HG03432 (cell line): ENCODE results near the gene ENC1.

Experiments
- ATAC-seq: cut with Tn5 transposase; IDR thresholded peaks from one replicate; pipeline ENCODE4 v1.9.1; 2021; ENCODE audit warnings: mild to moderate bottlenecking, moderate library complexity; ENCODE audit not compliant: unreplicated experiment

Gene ENC1

DNA sequence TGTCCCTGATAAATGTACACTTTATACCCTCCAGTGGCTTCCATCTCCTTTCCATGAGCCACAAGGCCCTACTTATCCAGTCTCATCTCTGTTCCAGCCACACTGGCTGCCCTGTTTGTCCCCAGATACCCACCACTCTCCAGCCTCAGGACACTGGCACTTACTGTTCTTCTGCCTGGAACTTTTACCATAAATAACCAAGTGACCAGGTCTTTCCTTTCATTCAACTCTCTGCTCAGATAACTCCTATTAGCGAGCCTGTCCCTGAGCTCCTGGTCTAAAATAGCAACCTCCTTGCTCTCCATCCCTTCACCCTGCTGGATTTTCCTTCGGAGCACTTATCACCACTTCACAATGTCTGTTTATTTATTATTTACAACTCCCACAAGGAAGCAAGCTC is 16.6 kb upstream of the ENC1 start:
- ATAC-seq: no peak

DNA sequence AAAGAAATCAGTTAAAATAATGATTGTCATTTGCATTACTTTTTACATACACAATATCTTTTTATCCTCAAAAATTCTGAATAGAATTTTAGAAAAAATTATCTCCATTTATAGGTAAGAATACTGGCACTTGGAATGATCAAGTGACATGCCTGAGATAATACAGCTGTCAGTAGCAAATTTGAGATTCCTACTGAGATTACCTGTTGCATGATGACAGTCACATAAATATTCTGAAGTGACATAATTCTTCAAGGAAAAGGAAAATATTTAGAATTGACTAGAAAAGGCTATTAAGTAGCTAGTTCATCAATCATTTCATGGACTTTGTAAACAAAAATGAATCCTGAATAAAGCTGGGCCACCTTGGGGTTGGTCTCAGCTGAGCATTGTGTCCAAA is 15.2 kb upstream of the ENC1 start:
- ATAC-seq: no peak

DNA sequence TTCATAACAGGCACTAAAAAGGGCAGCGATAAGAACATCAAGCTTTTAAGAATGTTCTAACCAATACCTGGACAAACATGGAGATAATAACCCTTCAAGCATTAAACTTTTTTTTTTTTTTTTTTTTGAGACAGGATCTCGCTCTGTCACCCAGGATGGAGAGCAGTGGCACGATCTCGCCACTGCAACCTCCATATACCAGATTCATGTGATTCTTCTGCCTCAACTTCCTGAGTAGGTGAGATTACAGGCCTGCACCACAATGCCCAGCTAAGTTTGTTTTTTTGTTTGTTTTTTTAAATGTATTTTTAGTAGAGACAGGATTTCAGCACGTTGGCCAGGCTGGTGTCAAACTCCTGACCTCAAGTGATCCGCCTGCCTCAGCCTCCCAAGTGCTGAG is 14.7 kb upstream of the ENC1 start:
- no peak for ATAC-seq

DNA sequence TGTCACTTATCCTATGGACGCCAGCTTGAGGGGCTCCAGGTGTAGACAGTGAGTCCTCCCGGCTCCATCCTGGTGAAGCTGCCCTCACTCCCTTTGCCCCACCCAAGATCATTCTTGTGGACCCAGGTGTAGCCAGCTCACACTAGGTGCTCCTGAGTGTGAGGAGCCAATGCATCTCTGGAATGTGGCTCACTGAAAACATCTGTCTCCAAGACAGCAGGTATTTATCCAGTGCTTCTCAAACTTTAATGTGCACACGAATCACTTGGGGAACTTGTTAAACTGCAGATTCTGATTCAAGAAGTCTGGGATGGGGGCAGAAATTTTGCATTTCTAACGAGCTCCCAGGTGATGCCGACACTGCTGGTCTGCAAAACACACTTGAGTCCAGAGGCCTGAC is 13.5 kb upstream of the ENC1 start:
- no peak for ATAC-seq

DNA sequence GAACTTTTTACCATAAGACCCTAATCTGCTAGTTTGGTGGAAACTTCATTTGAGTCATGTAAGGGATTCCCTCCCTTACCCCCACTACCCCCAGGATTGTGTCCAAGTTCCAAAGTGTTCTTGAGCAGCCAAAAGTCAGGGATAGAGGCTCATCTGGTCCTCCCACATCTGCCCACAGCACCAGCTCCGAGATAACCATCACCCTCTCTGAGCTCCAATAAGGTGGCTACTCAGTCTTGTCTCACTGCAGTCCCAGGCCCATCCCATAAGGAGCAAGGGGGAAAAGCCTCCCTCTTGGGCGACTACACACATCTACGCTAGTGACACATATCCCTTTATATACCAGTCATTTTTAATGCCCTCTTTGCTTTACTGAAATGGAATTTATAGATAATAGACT is 12.0 kb upstream of the ENC1 start:
- ATAC-seq: no peak

DNA sequence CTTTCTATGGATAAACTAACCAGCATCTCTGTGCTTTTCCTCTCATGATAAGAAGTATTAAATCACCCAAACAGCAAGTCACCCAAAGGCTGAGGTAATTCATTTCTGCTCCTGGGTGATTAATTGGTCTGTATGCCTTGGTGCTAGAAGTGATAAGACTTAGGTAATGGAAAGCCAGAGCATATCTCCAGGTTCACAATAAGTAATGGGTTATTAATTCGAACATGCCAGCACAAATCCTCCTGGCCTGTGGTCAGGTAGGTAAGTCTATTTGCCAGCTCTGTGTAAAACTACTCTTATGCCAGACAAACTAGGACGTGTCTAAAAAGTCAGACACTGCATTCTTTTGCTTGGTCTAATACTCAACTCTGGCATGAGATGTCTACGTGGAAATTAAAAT is 11.2 kb upstream of the ENC1 start:
- ATAC-seq: no peak

DNA sequence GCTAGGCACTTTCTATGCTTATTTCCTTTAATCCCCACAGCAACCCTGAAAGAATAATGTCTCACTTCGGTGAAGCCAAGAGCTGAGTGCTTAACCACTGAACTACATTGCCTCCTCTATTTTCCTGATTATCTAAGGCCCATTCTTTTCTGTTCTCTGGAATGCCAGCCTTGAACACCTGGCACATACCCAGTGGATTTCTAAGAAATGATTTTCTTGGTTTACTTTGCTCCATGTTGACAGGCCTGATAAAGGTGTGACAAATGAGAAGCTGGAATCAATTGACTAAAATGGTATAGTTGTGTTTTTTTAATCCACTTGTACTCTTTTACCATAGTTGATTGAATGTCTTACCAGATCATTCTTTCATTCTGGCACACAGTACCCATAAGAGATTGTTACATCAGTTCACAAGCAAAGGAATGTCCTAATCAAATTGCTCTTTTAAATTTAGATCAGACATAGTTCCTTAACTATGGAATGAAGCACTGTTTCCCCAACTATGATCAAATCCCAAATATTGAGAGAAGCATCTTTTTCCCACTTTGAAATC is 9.0 kb upstream of the ENC1 start:
- ATAC-seq: no peak

DNA sequence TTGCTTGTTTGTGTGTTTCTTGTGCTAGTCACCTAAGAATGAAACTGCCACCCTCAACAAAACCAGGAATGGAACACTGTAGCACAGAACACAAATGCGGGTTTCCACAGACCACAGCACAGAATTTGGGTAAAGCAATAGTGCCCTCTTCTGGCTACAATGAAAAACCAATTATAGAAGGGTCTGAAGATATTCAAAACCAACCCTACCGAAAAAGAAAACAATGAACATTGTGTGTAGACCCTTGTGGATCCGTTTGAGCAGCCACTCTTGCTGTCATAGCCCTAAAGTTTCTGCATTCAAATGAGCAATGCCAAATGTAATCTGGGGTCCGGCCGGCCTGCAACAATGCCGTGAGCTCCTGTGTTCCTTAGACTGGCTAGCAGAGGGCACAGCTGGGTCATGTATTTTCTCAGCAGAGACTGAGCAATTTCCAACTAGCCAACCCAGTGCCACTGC is 8.3 kb upstream of the ENC1 start:
- ATAC-seq: no peak

DNA sequence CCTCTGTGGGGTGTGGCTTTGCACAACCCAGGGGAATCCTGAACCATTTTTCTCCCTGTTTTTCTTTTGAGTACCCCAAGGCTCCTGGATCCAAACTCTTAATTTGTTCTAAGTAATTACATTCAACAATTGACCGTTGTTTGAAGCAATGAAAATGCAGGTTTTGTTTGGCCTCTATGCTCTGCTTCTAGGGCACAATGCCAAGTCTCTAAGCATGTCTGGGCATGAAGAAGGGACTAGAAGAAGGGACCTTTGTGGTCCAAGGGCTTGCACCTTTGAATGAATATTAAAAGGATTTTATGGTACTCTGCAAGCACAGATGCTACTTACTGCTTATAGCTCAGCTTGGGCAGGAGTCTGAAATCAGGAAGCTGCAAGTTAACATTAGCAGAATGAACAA is 6.6 kb upstream of the ENC1 start:
- ATAC-seq: no peak

DNA sequence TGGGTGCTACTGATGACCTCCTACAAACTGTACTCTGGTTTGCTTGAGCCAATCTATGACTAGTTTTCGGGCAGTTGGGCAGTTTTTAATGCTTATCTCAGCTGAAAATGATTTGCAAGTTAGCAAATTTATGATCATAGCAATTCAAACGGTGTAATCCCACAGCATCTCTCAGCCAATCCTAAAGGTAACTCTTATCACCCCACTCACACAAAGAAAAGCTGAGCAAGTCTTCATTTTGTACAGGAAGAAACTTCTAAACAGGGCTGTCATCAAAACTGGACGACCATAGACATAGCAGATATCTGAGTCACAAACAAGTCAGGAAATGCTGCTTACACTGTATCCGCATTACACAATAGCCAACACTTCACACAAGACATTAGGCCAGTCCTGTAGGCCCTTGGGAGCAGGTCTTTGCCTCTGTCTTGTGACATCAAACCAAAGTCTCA is 2.6 kb upstream of the ENC1 start:
- ATAC-seq: no peak

DNA sequence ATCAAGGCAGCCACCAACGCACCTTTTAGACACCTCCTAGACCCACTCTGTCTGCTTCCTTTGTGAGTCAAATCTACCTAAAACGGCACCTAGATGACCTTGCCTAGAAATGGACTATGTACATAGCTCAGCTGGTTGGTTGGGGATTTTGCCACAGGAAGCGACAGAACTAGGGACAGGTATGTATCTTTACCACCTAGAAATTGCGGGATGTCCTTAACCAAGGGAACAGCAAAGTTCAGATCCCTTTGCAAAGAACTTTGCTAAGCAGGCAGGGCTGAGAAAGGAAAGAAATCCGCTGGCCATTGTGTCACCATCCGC is 2.0 kb upstream of the ENC1 start:
- ATAC-seq: no peak

DNA sequence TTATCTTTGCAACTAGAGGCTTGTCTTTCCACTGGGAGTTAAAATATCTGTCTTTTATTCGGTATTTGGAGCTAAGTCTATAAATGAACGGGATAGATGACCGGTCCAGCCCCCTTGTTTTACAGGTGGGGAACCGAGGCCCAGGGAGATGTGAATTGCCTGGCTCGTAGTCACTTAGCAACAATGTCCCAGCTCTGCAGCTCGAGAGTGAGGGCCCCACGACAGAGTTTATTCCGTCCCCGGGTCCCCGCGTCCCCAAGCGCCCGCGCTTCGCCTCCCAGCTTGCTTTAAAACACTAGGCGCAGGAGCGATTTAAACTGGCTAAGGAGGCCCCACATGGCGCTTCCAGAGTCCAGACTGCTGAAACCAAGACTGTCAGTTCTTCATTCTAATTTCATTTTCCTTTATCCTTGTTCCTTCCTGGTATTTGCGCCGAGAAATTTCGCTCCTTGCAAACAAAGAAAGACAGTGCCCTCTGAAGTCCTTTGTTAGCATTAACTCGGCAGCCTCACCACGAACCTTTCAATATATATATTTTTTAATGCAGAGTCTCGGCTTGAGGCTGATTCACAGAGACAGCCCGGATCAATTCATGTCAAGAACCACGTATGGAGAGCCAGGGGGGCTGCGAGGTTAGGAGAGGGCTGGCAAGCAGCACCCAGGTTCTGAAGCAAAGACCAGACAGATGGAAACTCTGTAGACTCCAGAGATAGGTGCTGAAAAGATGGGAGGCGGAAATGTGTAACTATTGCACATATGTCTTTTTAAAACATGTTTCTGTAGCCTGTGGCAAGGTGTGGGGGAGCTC is 1.4 kb upstream of the ENC1 start:
- no peak for ATAC-seq

DNA sequence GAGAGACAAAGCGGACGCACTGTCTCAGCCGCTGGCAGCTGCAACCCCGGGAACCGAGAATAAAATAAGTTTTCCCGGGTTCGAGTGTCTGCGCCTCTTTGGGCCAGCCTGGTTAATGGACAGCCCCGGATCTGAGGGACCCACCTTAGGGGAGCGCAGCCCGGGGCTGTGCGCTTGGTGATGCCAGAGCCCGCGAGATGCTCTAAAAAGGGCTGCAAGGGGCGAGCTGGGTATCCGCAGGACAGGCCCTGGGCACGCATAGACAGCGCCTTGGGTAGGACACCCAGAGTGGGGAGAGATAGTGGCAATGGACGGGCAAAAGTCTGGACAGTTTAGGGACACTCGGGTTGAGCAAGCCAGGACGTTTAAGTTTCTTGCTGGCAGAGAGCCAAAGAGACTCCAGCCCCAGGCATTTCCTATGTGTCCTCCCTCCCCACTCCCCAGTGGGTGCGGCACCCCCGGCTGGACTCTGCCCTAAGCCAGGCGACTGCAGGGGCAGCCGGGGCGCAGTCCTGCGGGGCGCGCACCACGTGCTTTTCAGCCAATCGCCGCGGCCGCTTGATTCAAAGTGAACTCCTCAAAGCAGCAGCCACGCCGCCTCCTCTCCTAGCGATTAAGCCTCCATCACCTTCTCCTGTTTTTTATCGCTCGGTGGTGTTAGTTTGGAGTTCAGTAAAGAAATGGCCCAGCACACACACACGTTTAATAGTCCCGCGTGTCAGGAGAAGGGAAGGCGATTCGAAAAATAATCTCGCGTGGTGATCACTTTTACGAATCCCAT is 616 bp upstream of the ENC1 start:
- ATAC-seq: peak; percentile 27

DNA sequence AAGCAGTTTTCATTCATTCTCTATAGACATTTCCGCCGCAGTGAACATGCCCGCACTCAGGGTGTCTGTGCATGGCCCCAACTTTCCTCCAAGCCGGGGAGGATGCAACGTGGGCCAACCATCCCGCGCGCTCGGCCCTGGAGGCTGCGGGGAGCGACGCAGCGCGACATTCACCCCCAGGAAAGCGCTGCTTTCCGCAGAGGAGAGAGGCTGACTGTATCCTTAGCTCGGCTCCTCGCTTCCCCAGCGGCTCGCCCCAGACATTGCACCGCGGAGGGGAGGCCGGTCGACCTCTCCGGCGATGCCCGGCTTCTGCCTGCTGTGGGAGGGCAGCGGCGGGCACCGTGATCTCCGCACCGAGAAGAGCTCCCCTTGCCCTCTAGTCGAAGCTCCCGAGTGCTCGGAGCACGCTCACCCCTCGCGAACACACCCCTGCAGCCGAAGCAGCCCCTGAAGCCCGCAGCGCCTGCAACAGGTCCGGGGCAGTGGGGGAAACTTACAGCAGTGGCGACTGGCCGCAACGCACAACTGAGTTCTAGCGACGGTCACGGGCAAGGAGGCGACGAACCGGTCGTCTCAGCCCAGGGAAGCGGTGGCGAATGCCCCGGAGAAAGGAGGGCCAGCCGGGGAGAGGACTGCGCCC is 600 bp downstream of the ENC1 start:
- peak; percentile 22 for ATAC-seq

DNA sequence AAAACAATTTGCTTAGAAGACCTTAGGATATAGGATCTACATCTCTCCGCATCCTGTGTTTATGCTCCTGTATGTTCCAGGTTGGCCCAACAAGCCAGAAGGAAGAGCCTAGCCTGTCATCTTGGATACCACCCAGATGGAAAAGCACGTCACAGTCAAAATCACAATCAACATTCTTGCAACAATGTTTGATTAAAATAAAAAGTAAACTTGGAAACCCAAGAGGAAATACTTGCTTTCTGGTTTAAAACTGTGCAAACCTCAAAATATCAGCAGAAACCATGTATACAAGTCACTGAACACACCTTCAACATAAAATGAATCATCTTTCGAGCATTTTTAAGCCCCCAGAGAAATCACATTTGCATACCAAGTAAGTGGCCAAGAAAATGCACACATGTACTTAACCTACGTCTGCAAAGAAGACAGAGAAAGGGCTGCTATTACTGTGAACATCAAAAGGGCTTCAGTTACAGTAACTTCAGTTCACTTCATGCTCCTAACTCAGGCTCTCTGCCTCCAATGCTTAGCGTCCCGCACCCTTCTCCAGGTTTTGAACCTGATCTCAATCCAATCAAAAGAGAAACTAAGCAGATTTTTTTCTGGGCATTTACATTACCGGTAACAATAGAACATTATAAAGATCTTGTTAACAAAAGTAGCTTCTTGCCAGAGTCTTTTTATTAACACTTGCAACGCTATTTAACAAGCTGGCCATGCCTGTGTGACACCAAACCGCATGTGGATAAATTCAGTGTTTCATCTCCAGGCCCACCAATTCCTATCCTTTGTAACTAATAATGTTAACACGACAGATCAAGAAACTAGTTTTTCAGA is 1.3 kb downstream of the ENC1 start:
- ATAC-seq: peak; percentile 35

DNA sequence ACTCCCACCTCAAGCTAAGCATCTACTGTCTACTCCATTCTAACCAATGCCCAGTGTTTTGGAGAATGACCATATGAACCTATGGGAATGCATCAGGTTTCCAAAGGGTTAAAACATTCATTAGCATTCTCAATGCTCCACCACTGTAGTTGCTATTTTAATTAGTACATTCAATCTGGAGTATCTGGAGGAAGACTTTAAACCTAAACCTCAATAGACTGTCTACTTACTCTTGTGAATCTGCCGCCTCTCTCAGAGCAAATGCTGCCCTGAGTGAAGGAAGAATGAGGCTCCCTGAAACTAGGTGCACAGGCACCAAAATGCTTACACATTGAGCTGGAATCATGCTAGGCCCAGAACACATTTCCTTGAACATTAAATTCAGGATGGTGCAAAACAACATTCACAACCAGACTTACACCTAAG is 2.0 kb downstream of the ENC1 start:
- no peak for ATAC-seq

DNA sequence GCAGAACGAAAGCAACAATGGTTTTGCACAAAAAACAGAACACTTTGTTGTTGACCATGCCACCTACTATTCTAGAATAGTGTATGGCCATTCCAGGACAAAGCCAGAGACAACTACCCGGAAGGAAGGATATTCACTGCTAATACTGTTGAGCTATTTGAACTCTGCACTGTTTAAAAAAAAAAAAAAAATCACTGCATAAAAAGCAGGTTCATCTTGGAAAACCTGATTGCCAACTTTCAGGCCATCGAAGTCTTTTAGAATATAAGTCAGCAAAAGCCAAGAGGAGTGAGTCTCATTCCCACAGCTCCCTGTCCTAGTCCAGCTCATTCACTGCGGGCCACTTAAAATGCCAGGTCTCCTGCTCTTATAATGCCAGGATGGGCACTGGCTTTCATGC is 4.0 kb downstream of the ENC1 start:
- ATAC-seq: no peak

DNA sequence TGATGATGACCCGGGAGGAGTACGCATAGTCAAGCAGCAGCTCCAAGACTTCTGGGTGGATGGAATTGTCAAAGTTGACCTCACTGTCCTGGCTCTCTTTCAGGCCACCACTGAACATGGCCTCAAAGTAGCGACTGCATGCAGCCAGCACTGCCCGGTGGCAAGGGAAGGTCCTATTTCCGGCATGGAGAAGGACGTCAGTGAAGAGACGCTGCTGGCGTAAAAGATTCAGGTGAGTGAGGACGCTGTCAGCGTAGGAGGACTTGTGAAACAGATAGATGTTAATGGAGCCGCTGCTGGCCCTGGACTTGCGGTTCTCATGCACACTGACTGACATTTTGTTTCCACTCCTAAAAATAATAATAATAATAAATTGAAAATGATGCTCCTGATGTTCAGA is 4.4 kb downstream of the ENC1 start:
- no peak for ATAC-seq

DNA sequence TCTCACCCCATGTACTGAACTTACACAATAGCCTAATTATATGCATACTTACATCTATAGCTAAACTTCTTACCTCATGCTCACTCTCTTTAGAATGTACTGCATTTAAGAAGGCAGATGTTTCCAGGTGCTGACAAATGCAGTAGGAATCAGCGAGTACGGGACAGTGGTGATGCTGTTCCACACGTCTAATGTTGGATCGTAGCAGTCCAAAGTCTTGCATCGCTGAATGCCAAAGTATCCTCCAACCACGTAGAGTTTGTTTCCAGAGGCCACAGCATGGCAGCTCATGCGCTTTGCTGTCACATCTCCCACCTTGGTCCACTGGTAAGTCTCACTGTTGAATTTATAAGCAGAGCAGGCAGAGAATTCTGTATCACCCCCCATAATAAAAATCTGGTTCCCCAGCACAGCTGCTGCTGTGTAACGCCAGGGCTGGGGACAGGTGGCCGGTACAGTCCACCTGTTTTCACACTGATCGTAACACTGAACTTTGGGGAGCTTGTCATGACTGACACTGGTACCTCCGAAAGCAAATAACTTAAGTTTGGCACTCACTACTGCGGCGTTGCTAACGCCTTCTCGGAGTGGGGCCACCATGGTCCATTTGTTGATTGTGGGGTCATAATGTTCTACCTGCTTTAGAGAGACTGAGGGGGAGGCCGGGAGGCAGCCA is 5.8 kb downstream of the ENC1 start:
- ATAC-seq: no peak

DNA sequence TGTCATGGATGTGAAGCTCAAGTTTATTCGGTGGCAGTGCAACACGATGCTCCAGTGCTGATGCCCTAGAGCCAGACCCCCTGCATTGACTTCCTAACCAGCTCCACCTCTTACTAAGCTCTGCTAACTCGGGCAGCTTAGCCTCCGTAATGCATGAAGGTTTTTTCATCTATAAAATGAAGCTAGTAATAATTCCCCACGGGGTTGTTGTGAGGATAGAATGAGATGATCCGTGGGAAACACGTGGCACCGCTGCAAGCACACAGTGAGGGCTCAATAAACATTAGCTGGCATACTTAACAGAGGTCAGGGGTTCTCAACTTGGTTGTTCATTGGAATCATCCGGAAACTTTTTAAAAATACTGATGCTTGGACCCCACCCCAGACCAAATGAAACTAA is 6.8 kb downstream of the ENC1 start:
- no peak for ATAC-seq
